GM12878 (cell line): ENCODE results near the gene DTNBP1. TPM values are rescaled to one million over a fixed set of nuclear protein-coding genes. Genes with fewer than 3 reads are reported as not detected.
A peak's percentile ranks its signal among the peaks of the same experiment; 100 is the strongest.

Experiments
- ATAC-seq: fragments of 200-7000 bp; cut with Tn5 transposase; 3 replicates; pipeline ENCODE4 v1.9.1; 2020; ENCODE audit warnings: mild to moderate bottlenecking, moderate library complexity
- BruUV-seq: library from RNA; stranded (reverse); fragments of 400-500 nt; replicated peaks from 2 replicates; lab custom pipeline; 2021; lab: Mats Ljungman, UMichigan
- CTCF ChIA-PET: fragments of 300-600 bp; sonication (Branson Sonifier 250); formaldehyde crosslinking; extraction: SDS; loops from one replicate; lab custom pipeline; 2021; ENCODE audit warnings: inconsistent platforms; lab: Yijun Ruan, JAX
- POLR2A ChIA-PET: fragments of 350-600 bp; formaldehyde crosslinking; extraction: SDS; loops from one replicate; lab custom pipeline; 2021; ENCODE audit warnings: inconsistent platforms; lab: Charles Lee
- RAD21 ChIA-PET: fragments of 300-600 bp; sonication (Branson Sonifier 250); formaldehyde crosslinking; loops from one replicate; lab custom pipeline; 2023; ENCODE audit warnings: antibody characterized with exemption; ENCODE audit not compliant: unreplicated experiment; lab: Charles Lee
- SMC1A ChIA-PET: fragments of 300-600 bp; sonication (Branson Sonifier 250); formaldehyde crosslinking; loops from one replicate; lab custom pipeline; 2023; ENCODE audit not compliant: unreplicated experiment, uncharacterized antibody; lab: Charles Lee
- DNase-seq: peaks from one replicate; pipeline ENCODE4 v3.0.0-alpha.2; 2011; ENCODE audit warnings: low read depth, low spot score
- FAIRE-seq: peaks from 3 replicates; lab custom pipeline; 2011; peaks lifted over from hg19 to GRCh38; lab: Jason Lieb, UNC
- H2AFZ ChIP-seq: 2 replicates; pipeline ENCODE4 v1.6.0; 2011; ENCODE audit warnings: low read depth, low read length, control low read depth; ENCODE audit not compliant: control insufficient read depth
- H3K27ac ChIP-seq: 2 replicates; pipeline ENCODE4 v1.5.1; 2011; ENCODE audit warnings: control low read depth; ENCODE audit not compliant: control insufficient read depth, insufficient read depth
- H3K27me3 ChIP-seq, 2 experiments: replicated peaks in 1 of 2; 2 replicates each; pipeline versions ENCODE4 v1.6.0 to v1.6.1; 2011; ENCODE audit warnings: low read length in 1 of 2; ENCODE audit not compliant: control insufficient read depth in 2 of 2, insufficient read depth in 2 of 2
- H3K36me3 ChIP-seq, 2 experiments: 2 replicates each; pipeline ENCODE4 v1.5.1; 2011; ENCODE audit warnings: low read length in 1 of 2; ENCODE audit not compliant: control insufficient read depth in 2 of 2, insufficient read depth in 2 of 2
- H3K4me1 ChIP-seq: 2 replicates; pipeline ENCODE4 v1.6.1; 2011; ENCODE audit warnings: mild to moderate bottlenecking, low read length, moderate library complexity, mixed read lengths; ENCODE audit not compliant: control insufficient read depth, insufficient read depth
- H3K4me2 ChIP-seq: 2 replicates; pipeline ENCODE4 v1.6.0; 2011; ENCODE audit warnings: control low read depth; ENCODE audit not compliant: control insufficient read depth, insufficient read depth
- H3K4me3 ChIP-seq: fragments of 200-600 bp; sonication (generic); 2 replicates; pipeline ENCODE4 v1.5.1; 2016
- H3K79me2 ChIP-seq: 2 replicates; pipeline ENCODE4 v1.6.0; 2011; ENCODE audit warnings: low read length; ENCODE audit not compliant: control insufficient read depth, insufficient read depth
- H3K9ac ChIP-seq: 2 replicates; pipeline ENCODE4 v1.8.0; 2011; ENCODE audit warnings: low read length, control low read depth, mixed read lengths; ENCODE audit not compliant: control insufficient read depth, insufficient read depth
- H3K9me3 ChIP-seq: replicated peaks from 3 replicates; pipeline ENCODE4 v1.5.1; 2011; ENCODE audit warnings: mild to moderate bottlenecking, low read length; ENCODE audit not compliant: control insufficient read depth, insufficient read depth
- H4K20me1 ChIP-seq: 2 replicates; pipeline ENCODE4 v1.6.0; 2011; ENCODE audit not compliant: control insufficient read depth, insufficient read depth
- BHLHE40 ChIP-seq, 2 experiments: fragments of 450-650 bp in 1 of 2; IDR thresholded peaks; 2 replicates each; pipeline ENCODE4 v1.6.1; 2011 to 2017; ENCODE audit warnings: low read depth in 2 of 2, borderline replicate concordance in 1 of 2, improper control_type of control experiment in 1 of 2, low read length in 1 of 2, mild to moderate bottlenecking in 1 of 2
- HDAC6 ChIP-seq: fragments of 200-600 bp; sonication (generic); IDR thresholded peaks from one replicate; pipeline ENCODE4 v1.8.0; 2017; ENCODE audit warnings: antibody characterized with exemption; ENCODE audit not compliant: unreplicated experiment
- SIN3A ChIP-seq: IDR thresholded peaks from 2 replicates; pipeline ENCODE4 v1.6.1; 2012; ENCODE audit warnings: low read depth, low read length, improper control_type of control experiment
- WGBS: methylation state at CpG from one replicate; pipeline ENCODE4 v1.1.6; 2016; ENCODE audit warnings: low lambda C conversion rate; ENCODE audit not compliant: insufficient replicate concordance, insufficient coverage; ENCODE audit errors: missing lambda C conversion rate; 5-methylcytosine and 5-hydroxymethylcytosine counted together
- in situ Hi-C: fragments of 300-500 bp; cut with MboI; formaldehyde crosslinking; loops from 9 replicates; pipeline ENCODE4 v1.14.3; 2018; ENCODE audit warnings: mixed read lengths
- intact Hi-C: fragments of 100-400 bp; cut with micrococcal nuclease; formaldehyde crosslinking; loops from one replicate; pipeline ENCODE4 v1.14.2; 2022; ENCODE audit not compliant: unreplicated experiment
- polyA plus RNA-seq, 11 experiments: library from polyadenylated mRNA; depleted of rRNA in 4 of 11; unstranded in 6 of 11; stranded (reverse) in 5 of 11; fragments of >200 nt; fragmentation: Nextera tagmentation in 4 of 11; fragmentation: Illumina TruSeq in 1 of 11; extraction: Ambion mirVana in 4 of 11; extraction: Trizol in 1 of 11; gene quantifications; 1 replicate in 1 of 11; 2 replicates in 10 of 11; pipeline versions ENCODE4 v1.2.1 to v1.2.3, GENCODE V29; 2011 to 2016; ENCODE audit warnings: inconsistent platforms in 2 of 11, missing spikeins in 2 of 11, low read depth in 1 of 11
- total RNA-seq, 4 experiments: library from RNA; depleted of rRNA in 3 of 4; stranded (reverse); fragments of >200 nt in 3 of 4; fragmentation: Illumina TruSeq in 1 of 4; extraction: Trizol in 1 of 4; gene quantifications; 2 replicates each; pipeline versions ENCODE4 v1.2.1 to v1.2.3, GENCODE V29; 2013 to 2021
- TF ChIP-seq, protein P1 (sequence below): fragments of 450-650 bp; IDR thresholded peaks from 2 replicates; pipeline ENCODE4 v1.6.1; 2016; ENCODE audit warnings: mild to moderate bottlenecking

The DTNBP1 gene
- total and polyA plus RNA-seq, 10 of the 15 experiments (the other 5 are each of a cell fraction or from before 2014, with no cell fraction given), result 7.1 to 40.3 (median 20.1) TPM

DNA sequence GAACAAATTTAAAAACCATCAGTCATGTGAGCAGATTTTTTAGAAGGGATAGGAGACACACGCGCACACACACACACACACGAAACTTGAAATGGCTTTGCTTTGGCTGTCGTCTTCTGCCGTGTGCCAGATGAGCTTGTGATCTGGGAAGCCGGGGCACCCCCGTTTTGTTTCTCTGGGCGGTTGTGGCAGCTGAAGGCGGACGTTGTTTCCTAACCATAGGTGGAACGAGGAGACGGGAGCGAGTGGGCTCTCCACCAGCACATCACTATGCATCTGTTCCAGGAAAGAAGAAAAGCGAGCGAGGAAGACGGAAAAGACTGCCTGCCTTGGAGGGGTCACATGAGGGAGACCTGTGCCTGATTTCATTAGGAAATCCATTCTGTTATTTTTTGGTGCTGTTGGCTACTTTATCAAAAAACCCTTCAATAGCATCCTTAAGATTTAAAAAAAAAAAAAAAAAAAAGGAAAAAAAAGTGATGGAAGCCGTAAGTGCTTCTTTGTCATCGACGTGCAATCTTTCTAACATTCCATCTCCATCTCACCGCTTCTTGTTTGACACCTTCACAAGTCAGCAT is 142.1 kb downstream of the DTNBP1 start:
- H3K27ac ChIP-seq, result no peak overlapping the region
- in situ Hi-C loops (no loop called here), intact Hi-C loops (no loop called here)
- TF ChIP-seq, protein P1, sequence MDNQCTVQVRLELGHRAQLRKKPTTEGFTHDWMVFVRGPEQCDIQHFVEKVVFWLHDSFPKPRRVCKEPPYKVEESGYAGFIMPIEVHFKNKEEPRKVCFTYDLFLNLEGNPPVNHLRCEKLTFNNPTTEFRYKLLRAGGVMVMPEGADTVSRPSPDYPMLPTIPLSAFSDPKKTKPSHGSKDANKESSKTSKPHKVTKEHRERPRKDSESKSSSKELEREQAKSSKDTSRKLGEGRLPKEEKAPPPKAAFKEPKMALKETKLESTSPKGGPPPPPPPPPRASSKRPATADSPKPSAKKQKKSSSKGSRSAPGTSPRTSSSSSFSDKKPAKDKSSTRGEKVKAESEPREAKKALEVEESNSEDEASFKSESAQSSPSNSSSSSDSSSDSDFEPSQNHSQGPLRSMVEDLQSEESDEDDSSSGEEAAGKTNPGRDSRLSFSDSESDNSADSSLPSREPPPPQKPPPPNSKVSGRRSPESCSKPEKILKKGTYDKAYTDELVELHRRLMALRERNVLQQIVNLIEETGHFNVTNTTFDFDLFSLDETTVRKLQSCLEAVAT, result 0 out of 2 replicates have a peak, but pooled peaks have one; percentile 30
- TF ChIP-seq HDAC6, result no peak
- TF ChIP-seq SIN3A, result no peak
- no peak for TF ChIP-seq BHLHE40 (IDR thresholded peaks at IDR 0.05; ENCODE audit: borderline replicate concordance in 1 of 2, low read depth in 2 of 2, low read length in 1 of 2)
- 95% methylated on average over 20 of the region's 20 CpGs for WGBS
- CTCF ChIA-PET, result interaction anchor here (6.0 kb wide), 1 partner anchor 103 kb away, joined by 50 read pairs; no protein-coding TSS in a partner anchor
- no peak overlapping the region for H3K4me3 ChIP-seq
- TSS peak; percentile 25 for BruUV-seq
- H4K20me1 ChIP-seq, result no peaks in the 10 kb centered on the region
- H3K27me3 ChIP-seq, result no peaks in the 10 kb centered on the region
- H3K9me3 ChIP-seq, result no peaks in the 10 kb centered on the region
- SMC1A ChIA-PET, result interaction anchor here (0.6 to 2.1 kb wide), 2 partner anchors 102 to 806 kb away, joined by 3 to 8 read pairs; no protein-coding TSS in a partner anchor
- H3K4me2 ChIP-seq, result no peak overlapping the region
- POLR2A ChIA-PET, result no interaction called here
- FAIRE-seq (no peak), DNase-seq (no peak), ATAC-seq (no peak)
- no peaks in the 10 kb centered on the region for H3K4me1 ChIP-seq
- no peak overlapping the region for H2AFZ ChIP-seq
- H3K79me2 ChIP-seq, result no peaks in the 10 kb centered on the region
- no peak overlapping the region for H3K9ac ChIP-seq
- H3K36me3 ChIP-seq, result peaks cover 21 to 31% of the 10 kb centered on the region in 2 experiments
- RAD21 ChIA-PET, result interaction anchor here (0.9 to 2.1 kb wide), 2 partner anchors 100 to 684 kb away, joined by 4 to 9 read pairs; no protein-coding TSS in a partner anchor
